ENCODE measurements around the gene RPS5. TPM values are rescaled to one million over a fixed set of nuclear protein-coding genes. Genes with fewer than 3 reads are reported as not detected.
"Not testable (repeated sequence)": the region's sequence is repeated elsewhere in the genome, so short reads cannot be mapped to it uniquely, and the experiment has no call there.

RPS5 gene
- total RNA-seq, 2 donors from 2014 or later: 593 to 1,197 TPM

GRCh38 chr19:58399903-58400302 is 12.8 kb downstream of the RPS5 start:
- no peak for DNase-seq (ENCODE audit: low spot score)
- Histone ChIP-seq H3K4me1 (peaks cover 0 to 27% of the 10 kb centered on the region in 2 donors), H3K36me3 (peaks cover 3% of the 10 kb centered on the region), H3K9me3 (no peaks in the 10 kb centered on the region), H3K27me3 (peaks cover 6 to 12% of the 10 kb centered on the region in 2 donors), H3K27ac (no peak overlapping the region), H3K4me3 (no peak overlapping the region)
- no peak for TF ChIP-seq CTCF (IDR thresholded peaks at IDR 0.05)

- no peak for TF ChIP-seq CTCF (IDR thresholded peaks at IDR 0.05)
- Histone ChIP-seq H3K4me3 (peak overlapping the region; percentile 41 to 65), H3K9me3 (no peaks in the 10 kb centered on the region), H3K27me3 (peaks cover 6 to 12% of the 10 kb centered on the region in 2 donors), H3K4me1 (peaks cover 0 to 27% of the 10 kb centered on the region in 2 donors), H3K27ac (no peak overlapping the region), H3K36me3 (no peaks in the 10 kb centered on the region)
- DNase-seq (ENCODE audit: low spot score): no peak
These were observed 13.3 kb downstream of the RPS5 start for GRCh38 chr19:58400316-58400915.

- Histone ChIP-seq H3K36me3 (no peaks in the 10 kb centered on the region), H3K9me3 (no peaks in the 10 kb centered on the region), H3K4me3 (peak overlapping the region; percentile 41 to 65), H3K4me1 (peaks cover 0 to 20% of the 10 kb centered on the region in 2 donors), H3K27ac (peak overlapping the region; percentile 60 to 69), H3K27me3 (peaks cover 6% of the 10 kb centered on the region in 2 donors)
- peak; percentile 99 for DNase-seq (ENCODE audit: low spot score)
- peak in 1 of 2 donors; percentile 28 for TF ChIP-seq CTCF (IDR thresholded peaks at IDR 0.05)
These were observed 14.1 kb downstream of the RPS5 start for GRCh38 chr19:58400916-58401839.

GRCh38 chr19:58401840-58402421 is 14.9 kb downstream of the RPS5 start:
- H3K4me1 ChIP-seq: peaks cover 0 to 20% of the 10 kb centered on the region in 2 donors
- H3K9me3 ChIP-seq: no peaks in the 10 kb centered on the region
- no peak for DNase-seq (ENCODE audit: low spot score)
- peaks cover 1 to 2% of the 10 kb centered on the region in 2 donors for H3K27me3 ChIP-seq
- no peak for TF ChIP-seq CTCF (IDR thresholded peaks at IDR 0.05)
- peak overlapping the region in 1 of 2 donors; percentile 69 for H3K27ac ChIP-seq
- H3K36me3 ChIP-seq: no peaks in the 10 kb centered on the region
- peak overlapping the region; percentile 41 to 65 for H3K4me3 ChIP-seq

- H3K27me3 ChIP-seq; H3K27ac ChIP-seq; H3K9me3 ChIP-seq; DNase-seq (ENCODE audit: low spot score); H3K4me3 ChIP-seq; H3K36me3 ChIP-seq: not testable (repeated sequence)
- H3K4me1 ChIP-seq: peaks cover 0 to 30% of the 10 kb centered on the region in 2 donors
These were observed 16.9 kb downstream of the RPS5 start for GRCh38 chr19:58403920-58404478.
